Measurements from ENCODE around the gene GID8. TPM values are rescaled to one million over a fixed set of nuclear protein-coding genes. Genes with fewer than 3 reads are reported as not detected.

GID8 gene
- total and polyA plus RNA-seq, 9 of the 15 experiments (the other 6 are each of a cell fraction or from before 2014, with no cell fraction given) = 7.5 to 31.6 (median 22.2) TPM

DNA sequence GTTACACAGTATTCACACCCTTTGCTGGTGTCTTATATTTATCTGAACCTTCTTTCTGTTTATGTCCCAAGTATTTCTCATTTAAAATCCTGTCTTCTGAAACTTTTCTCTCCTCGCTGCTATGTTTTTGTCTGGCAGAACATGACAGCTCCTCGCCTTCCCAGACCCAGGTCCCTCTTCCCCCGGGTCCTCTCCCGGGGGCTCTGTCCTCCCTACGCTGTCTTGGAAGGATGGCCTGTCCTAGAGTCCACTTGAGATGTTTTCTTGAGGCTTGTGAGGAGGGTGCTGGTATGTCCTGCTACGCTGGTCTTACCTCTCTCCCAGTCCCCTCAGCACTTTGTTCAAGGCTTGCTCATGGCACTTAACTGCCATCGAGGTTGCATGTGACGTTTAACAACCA, 6.2 kb downstream of the GID8 start:
- H3K9ac ChIP-seq (ENCODE audit: insufficient read depth in 1 of 2, low read depth in 2 of 2, low read length in 2 of 2) = no peak overlapping the region
- no peak overlapping the region for H3K4me3 ChIP-seq
- peaks cover 7% of the 10 kb centered on the region for H3K9me3 ChIP-seq (replicated peaks; ENCODE audit: control insufficient read depth, insufficient read depth, low read depth, low read length)
- H3K9me1 ChIP-seq (ENCODE audit: control insufficient read depth, insufficient read depth, low read length) = no peaks in the 10 kb centered on the region
- H3K27me3 ChIP-seq (ENCODE audit: control insufficient read depth in 2 of 2, insufficient read depth in 2 of 2, low read length in 2 of 2) = no peaks in the 10 kb centered on the region
- intact Hi-C loops (cut with micrococcal nuclease) (no loop called here), in situ Hi-C loops (cut with MboI) (no loop called here)
- ChIA-PET POLR2A (interaction anchor here (1.0 to 1.4 kb wide), 3 partner anchors 9 to 14 kb away, joined by 3 to 4 read pairs (median 3); no protein-coding TSS in a partner anchor), CTCF (ENCODE audit: low intra/inter-chr PET ratio) (no interaction called here)
- ATAC-seq = no peak
- DNase-seq (ENCODE audit: extremely low read depth in 1 of 4, low spot score in 3 of 4) = no peak
- H3K79me2 ChIP-seq (ENCODE audit: control insufficient read depth, insufficient read depth, low read length) = peaks cover 29% of the 10 kb centered on the region
- no peak overlapping the region for H3K4me2 ChIP-seq (ENCODE audit: insufficient read depth, low read length)
- H3K4me1 ChIP-seq (replicated peaks in 1 of 2; ENCODE audit: control insufficient read depth in 2 of 2, insufficient read depth in 2 of 2, low read length in 2 of 2) = peaks cover 7 to 9% of the 10 kb centered on the region in 2 experiments; a peak in 4 of 5 replicates
- WGBS (ENCODE audit: insufficient coverage, low coverage, missing lambda C conversion rate) = 92% methylated on average over 8 of the region's 8 CpGs
- BruUV-seq (replicated peaks) = no TSS peak
- no peak overlapping the region for H2AFZ ChIP-seq (ENCODE audit: low read depth, low read length)
- peaks cover 89% of the 10 kb centered on the region for H3K36me3 ChIP-seq (ENCODE audit: control insufficient read depth, insufficient read depth, low read length)
- no peak for TF ChIP-seq SETDB1 (IDR thresholded peaks at IDR 0.05; ENCODE audit: low read length)
- TF ChIP-seq, protein P1, sequence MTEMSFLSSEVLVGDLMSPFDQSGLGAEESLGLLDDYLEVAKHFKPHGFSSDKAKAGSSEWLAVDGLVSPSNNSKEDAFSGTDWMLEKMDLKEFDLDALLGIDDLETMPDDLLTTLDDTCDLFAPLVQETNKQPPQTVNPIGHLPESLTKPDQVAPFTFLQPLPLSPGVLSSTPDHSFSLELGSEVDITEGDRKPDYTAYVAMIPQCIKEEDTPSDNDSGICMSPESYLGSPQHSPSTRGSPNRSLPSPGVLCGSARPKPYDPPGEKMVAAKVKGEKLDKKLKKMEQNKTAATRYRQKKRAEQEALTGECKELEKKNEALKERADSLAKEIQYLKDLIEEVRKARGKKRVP (CRISPR knock-in tag; IDR thresholded peaks at IDR 0.05) = no peak
- TF ChIP-seq, protein P2, sequence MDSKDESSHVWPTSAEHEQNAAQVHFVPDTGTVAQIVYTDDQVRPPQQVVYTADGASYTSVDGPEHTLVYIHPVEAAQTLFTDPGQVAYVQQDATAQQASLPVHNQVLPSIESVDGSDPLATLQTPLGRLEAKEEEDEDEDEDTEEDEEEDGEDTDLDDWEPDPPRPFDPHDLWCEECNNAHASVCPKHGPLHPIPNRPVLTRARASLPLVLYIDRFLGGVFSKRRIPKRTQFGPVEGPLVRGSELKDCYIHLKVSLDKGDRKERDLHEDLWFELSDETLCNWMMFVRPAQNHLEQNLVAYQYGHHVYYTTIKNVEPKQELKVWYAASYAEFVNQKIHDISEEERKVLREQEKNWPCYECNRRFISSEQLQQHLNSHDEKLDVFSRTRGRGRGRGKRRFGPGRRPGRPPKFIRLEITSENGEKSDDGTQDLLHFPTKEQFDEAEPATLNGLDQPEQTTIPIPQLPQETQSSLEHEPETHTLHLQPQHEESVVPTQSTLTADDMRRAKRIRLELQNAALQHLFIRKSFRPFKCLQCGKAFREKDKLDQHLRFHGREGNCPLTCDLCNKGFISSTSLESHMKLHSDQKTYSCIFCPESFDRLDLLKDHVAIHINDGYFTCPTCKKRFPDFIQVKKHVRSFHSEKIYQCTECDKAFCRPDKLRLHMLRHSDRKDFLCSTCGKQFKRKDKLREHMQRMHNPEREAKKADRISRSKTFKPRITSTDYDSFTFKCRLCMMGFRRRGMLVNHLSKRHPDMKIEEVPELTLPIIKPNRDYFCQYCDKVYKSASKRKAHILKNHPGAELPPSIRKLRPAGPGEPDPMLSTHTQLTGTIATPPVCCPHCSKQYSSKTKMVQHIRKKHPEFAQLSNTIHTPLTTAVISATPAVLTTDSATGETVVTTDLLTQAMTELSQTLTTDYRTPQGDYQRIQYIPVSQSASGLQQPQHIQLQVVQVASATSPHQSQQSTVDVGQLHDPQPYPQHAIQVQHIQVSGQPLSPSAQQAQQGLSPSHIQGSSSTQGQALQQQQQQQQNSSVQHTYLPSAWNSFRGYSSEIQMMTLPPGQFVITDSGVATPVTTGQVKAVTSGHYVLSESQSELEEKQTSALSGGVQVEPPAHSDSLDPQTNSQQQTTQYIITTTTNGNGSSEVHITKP (IDR thresholded peaks at IDR 0.05; ENCODE audit: partially characterized antibody) = no peak
- TF ChIP-seq, protein P3, sequence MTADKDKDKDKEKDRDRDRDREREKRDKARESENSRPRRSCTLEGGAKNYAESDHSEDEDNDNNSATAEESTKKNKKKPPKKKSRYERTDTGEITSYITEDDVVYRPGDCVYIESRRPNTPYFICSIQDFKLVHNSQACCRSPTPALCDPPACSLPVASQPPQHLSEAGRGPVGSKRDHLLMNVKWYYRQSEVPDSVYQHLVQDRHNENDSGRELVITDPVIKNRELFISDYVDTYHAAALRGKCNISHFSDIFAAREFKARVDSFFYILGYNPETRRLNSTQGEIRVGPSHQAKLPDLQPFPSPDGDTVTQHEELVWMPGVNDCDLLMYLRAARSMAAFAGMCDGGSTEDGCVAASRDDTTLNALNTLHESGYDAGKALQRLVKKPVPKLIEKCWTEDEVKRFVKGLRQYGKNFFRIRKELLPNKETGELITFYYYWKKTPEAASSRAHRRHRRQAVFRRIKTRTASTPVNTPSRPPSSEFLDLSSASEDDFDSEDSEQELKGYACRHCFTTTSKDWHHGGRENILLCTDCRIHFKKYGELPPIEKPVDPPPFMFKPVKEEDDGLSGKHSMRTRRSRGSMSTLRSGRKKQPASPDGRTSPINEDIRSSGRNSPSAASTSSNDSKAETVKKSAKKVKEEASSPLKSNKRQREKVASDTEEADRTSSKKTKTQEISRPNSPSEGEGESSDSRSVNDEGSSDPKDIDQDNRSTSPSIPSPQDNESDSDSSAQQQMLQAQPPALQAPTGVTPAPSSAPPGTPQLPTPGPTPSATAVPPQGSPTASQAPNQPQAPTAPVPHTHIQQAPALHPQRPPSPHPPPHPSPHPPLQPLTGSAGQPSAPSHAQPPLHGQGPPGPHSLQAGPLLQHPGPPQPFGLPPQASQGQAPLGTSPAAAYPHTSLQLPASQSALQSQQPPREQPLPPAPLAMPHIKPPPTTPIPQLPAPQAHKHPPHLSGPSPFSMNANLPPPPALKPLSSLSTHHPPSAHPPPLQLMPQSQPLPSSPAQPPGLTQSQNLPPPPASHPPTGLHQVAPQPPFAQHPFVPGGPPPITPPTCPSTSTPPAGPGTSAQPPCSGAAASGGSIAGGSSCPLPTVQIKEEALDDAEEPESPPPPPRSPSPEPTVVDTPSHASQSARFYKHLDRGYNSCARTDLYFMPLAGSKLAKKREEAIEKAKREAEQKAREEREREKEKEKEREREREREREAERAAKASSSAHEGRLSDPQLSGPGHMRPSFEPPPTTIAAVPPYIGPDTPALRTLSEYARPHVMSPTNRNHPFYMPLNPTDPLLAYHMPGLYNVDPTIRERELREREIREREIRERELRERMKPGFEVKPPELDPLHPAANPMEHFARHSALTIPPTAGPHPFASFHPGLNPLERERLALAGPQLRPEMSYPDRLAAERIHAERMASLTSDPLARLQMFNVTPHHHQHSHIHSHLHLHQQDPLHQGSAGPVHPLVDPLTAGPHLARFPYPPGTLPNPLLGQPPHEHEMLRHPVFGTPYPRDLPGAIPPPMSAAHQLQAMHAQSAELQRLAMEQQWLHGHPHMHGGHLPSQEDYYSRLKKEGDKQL (CRISPR knock-in tag; IDR thresholded peaks at IDR 0.05; ENCODE audit: borderline replicate concordance) = no peak
- no peak for TF ChIP-seq ZNF253 (CRISPR knock-in tag; conservative IDR thresholded peaks at IDR 0.05)
- no peak for TF ChIP-seq GATAD2B (IDR thresholded peaks at IDR 0.05; ENCODE audit: borderline replicate concordance)
- no peak for TF ChIP-seq HEY1 (CRISPR knock-in tag; IDR thresholded peaks at IDR 0.05; ENCODE audit: borderline replicate concordance)
- no peak for TF ChIP-seq FIP1L1 (IDR thresholded peaks at IDR 0.05; ENCODE audit: low read depth, low read length, poor library complexity, severe bottlenecking)
- no peak for TF ChIP-seq SP1 (CRISPR knock-in tag; IDR thresholded peaks at IDR 0.05)
- no peak for FAIRE-seq
- H3K27ac ChIP-seq (ENCODE audit: extremely low read depth, low read depth, low read length) = no peak overlapping the region
- H4K20me1 ChIP-seq (replicated peaks; ENCODE audit: control insufficient read depth, insufficient read depth, low read length) = peaks cover 7% of the 10 kb centered on the region; the same call in 1 of the 2 replicates
